SU-DHL-6 (cell line): ENCODE data around the gene DCDC1.
"Not testable (repeated sequence)": the region's sequence is repeated elsewhere in the genome, so short reads cannot be mapped to it uniquely, and the experiment has no call there.

ENCODE experiments used
- CTCF ChIP-seq: fragments of 200-600 bp; sonication (generic); IDR thresholded peaks from one replicate; pipeline ENCODE4 v1.5.1; 2017; ENCODE audit warnings: antibody characterized with exemption, mild to moderate bottlenecking, low read length, moderate library complexity; ENCODE audit not compliant: insufficient read depth, poor library complexity, severe bottlenecking
- EZH2phosphoT487 ChIP-seq: fragments of 200-600 bp; sonication (generic), shearing (Covaris generic); conservative IDR thresholded peaks from 2 replicates; pipeline ENCODE4 v1.6.1; 2018; ENCODE audit warnings: mild to moderate bottlenecking, antibody characterized with exemption, low read length, moderate library complexity, mixed read lengths

DNA sequence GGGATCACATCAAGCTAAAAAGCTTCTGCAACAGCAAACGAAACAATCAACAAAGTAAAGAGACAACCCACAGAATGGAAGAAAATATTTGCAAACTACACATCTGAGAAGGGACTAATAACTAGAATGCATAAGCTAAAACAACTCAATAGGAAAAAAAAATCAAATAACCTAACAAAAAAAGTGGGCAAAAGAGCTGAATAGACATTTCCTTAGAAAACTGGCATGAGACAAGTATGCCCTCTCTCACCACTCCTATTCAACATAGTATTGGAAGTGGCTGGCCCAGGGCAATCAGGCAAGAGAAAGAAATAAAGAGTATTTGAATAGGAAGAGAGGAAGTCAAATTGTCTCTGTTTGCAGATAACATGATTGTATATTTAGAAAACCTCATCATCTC is 421.8 kb downstream of the DCDC1 start:
- TF ChIP-seq CTCF, EZH2phosphoT487: not testable (repeated sequence)
